SK-N-MC (cell line): ENCODE data around the gene S100A4.

Source experiments
- EZH2 ChIP-seq: fragments of 200-600 bp; sonication (generic); IDR thresholded peaks from one replicate; pipeline ENCODE4 v1.6.1; 2017; ENCODE audit warnings: antibody characterized with exemption
- FOXP2 ChIP-seq: optimal IDR thresholded peaks from 2 replicates; pipeline ENCODE3; 2011; ENCODE audit warnings: mild to moderate bottlenecking, moderate library complexity; ENCODE audit not compliant: insufficient read depth; ENCODE audit errors: extremely low read length, control extremely low read depth
- POLR2AphosphoS5 ChIP-seq: IDR thresholded peaks from 2 replicates; pipeline ENCODE4 v1.6.1; 2012; ENCODE audit warnings: mild to moderate bottlenecking, low read depth, low read length, borderline replicate concordance

GRCh38 chr1:153519242-153519641, 26.4 kb downstream of the S100A4 start:
- TF ChIP-seq EZH2 (no peak), POLR2AphosphoS5 (no peak), FOXP2 (no peak)
